KBM-7 (cell line): ENCODE data around the gene GRIN2A.
"Not testable (repeated sequence)": the region's sequence is repeated elsewhere in the genome, so short reads cannot be mapped to it uniquely, and the experiment has no call there.

Experiments
- DNase-seq: peaks from one replicate; pipeline ENCODE4 v3.0.0-alpha.2; 2015
- in situ Hi-C: fragments of 300-500 bp; cut with MboI; formaldehyde crosslinking; loops from 2 replicates; pipeline ENCODE4 v1.14.3; 2020; ENCODE audit warnings: low sequenced_read_pairs, low pct_unique_long_range_greater_than_20kb, mixed read lengths

GRIN2A gene

DNA sequence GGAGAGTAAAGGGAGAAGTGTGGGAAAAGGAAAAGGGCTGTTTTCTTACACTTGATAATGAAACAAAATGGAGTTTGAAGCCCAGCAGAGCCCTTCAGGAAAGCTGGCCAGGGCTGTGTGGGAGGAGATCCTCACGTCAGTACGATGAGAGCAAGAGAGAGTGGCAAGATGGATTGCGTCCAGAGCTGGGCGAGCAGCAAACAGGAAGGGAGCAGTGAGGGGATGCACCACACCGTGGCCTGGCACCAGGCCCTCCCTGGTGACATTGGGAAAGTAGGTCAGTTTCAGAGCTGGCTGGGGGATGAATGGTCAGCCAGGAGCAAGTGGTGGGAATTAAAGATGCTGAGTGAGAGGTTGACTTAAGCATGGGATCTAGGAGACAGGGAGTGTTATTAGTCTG is 273.6 kb downstream of the GRIN2A start:
- DNase-seq = no peak
- in situ Hi-C loops = no loop called here

DNA sequence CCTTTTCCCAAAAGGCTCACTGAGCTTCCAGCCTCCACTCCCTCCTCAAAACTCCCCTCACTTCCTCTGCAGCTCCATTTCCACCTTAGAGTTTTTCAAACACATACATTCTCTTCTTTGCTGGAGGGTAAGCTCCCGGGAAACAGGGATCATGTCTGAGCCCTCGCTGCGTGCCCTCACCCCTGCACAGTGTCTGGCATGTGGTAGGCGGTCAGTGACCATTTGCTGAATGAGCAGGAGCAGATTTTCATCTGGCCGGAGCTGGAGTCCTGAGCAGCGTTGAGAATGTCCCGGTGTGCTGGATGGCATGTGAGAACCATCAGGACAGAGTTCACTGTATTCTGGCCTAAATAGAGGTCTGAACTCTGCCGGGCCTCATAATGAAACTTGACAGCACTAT is 274.5 kb downstream of the GRIN2A start:
- no peak for DNase-seq
- in situ Hi-C loops = no loop called here

DNA sequence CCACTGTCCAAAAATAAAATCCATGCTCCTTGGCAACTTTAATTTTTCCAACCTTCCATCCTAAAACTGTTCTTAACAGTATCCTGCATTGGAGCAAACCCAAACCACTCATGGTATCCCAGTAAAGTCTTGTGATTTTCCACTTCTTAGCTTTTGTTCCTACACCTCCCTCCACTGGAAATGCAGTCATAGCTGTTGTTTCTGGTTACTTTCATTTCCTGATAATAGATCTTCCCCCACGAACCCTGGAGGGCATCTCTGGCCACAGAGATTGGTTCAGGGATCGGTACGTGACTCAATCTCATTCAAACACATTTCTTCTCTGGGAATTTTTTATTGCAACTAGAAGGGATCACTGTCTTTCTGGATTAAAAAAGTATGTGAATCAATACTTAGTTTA is 276.0 kb downstream of the GRIN2A start:
- in situ Hi-C loops = no loop called here
- no peak for DNase-seq

GRCh38 chr16:9904526-9904925 is 277.7 kb downstream of the GRIN2A start:
- DNase-seq = no peak
- in situ Hi-C loops = no loop called here

GRCh38 chr16:9900576-9900975 is 281.7 kb downstream of the GRIN2A start:
- in situ Hi-C loops = no loop called here
- no peak for DNase-seq

- DNase-seq = no peak
- in situ Hi-C loops = no loop called here
Observed at GRCh38 chr16:9898555-9898954, 283.7 kb downstream of the GRIN2A start.

DNA sequence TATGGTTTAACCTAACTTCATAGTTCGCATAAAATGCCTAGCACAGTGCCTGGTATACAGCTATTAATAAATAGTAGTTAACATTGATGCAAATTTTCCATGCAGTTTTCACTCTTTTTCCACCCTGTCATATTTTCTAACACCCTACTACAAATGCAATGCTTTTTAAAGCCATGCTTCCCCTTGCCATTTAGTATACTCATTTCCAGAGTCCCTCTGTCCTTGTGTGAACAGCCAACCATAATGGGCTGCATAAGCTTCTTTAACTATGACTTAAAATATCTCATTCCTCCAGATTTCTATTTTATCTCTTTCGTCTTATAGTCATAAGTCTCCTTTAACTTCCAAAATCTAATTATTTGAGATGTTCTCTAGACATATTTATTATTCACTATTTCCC is 284.1 kb downstream of the GRIN2A start:
- in situ Hi-C loops = no loop called here
- no peak for DNase-seq

- no peak for DNase-seq
- in situ Hi-C loops = no loop called here
Observed at GRCh38 chr16:9895817-9896216, 286.4 kb downstream of the GRIN2A start.

DNA sequence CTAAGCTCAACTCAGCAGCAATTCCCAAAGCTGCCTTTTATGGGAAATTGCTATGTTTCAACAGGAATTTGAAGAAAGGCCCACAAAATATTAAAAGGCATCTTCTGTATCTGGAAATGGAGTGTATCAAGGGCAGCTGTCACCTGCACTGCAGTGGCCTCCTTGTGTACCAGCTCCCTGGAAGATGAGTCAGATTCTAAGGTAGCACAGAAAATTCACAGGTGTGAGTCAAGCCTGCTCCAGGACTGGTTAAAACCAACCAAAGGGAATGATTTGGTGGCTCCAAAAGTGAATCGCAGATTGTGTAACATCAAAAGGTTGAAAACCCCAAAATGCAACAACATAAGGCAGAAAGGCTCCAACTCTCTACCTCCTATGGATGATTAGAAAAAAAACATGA is 296.4 kb downstream of the GRIN2A start:
- in situ Hi-C loops = no loop called here
- DNase-seq = no peak

DNA sequence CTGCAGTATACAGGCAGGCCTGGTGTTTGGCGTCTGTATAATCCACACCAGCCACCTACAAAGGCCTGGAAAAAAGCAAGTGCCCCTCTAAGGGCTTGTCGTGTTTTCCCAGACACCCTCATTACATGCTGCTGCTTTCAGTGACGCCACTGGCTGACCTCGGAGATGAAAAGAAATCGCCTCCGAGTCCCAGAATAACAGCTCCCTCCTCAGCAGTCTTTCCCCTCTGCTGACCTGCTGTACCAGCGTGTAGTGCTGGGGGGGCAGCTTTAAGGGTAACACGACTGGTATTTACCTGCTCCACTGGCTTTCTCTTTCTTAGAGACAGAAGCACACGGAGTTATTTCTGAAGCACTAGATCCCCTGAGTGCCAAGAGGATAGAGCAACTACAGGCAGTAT is 296.8 kb downstream of the GRIN2A start:
- in situ Hi-C loops = no loop called here

DNA sequence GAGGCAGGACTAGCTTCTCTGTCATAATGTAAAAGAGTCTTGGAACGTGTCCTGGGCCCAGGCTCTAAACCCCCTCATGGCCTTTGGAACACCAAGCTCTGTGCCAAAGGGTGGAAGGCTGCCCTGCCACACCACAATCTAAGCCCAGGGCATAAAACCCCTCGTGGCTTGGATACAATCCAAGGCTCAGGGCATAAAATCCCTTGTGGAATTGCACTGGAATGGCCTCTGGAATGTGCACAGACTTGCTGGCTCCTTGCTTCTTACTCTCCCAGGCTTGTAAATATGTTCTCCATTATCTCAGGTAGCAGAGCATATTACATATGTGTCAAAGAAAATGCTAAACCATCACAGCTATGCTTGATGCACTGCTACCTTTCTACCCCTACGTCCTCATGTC is 306.2 kb downstream of the GRIN2A start:
- DNase-seq = not testable (repeated sequence)

More for the DNA sequence above, 296.8 kb downstream of the GRIN2A start:
- DNase-seq = no peak

GRCh38 chr16:9874219-9874618 is 308.0 kb downstream of the GRIN2A start:
- no peak for DNase-seq
- in situ Hi-C loops = no loop called here

More for the DNA sequence above, 306.2 kb downstream of the GRIN2A start:
- in situ Hi-C loops = not testable (repeated sequence)

- in situ Hi-C loops = no loop called here
Observed at GRCh38 chr16:9870962-9871361, 311.3 kb downstream of the GRIN2A start.

DNA sequence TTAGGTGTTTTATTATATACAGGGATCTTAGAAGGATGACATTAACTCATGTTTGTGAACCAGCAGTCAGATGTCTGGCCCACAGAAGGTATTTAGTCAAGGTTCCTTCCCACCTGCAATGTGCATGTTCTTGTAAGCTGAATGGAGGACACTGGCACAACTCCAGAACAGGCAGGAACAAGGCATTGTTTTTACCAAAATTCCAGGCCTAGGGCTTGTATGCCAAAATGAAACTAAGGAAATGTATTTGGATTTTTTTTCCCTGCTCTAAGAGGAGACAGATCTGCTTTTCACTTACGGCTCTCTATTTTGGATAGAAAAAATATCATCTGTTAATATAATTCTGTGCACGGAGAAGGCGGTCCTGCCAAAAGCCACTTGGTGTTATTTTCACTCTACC is 312.5 kb downstream of the GRIN2A start:
- in situ Hi-C loops = no loop called here

More at GRCh38 chr16:9870962-9871361, 311.3 kb downstream of the GRIN2A start:
- no peak for DNase-seq

GRCh38 chr16:9868606-9869149 is 313.6 kb downstream of the GRIN2A start:
- in situ Hi-C loops = no loop called here

More for the DNA sequence above, 312.5 kb downstream of the GRIN2A start:
- DNase-seq = no peak

DNA sequence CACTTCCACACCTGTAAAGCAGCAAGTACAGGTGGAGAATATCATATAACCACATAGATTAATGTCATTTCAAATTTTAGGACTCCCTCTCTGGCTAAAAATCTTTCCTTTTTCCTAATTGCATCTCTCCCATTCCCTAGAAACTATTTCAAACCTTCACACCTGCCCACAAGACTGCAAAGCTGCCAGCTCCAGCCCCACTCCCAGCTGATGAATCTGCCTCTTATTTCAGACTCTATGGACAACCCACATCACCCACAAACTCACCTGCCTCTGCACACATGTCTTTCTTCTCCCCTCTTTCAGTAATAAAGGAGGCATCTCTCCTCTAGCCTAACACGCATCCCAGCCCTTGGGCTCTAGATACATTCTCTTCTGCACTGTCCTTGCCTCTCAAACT is 315.1 kb downstream of the GRIN2A start:
- no peak for DNase-seq
- in situ Hi-C loops = no loop called here

More at GRCh38 chr16:9868606-9869149, 313.6 kb downstream of the GRIN2A start:
- no peak for DNase-seq

GRCh38 chr16:9864461-9864860 is 317.8 kb downstream of the GRIN2A start:
- in situ Hi-C loops = no loop called here

GRCh38 chr16:9862327-9862726 is 319.9 kb downstream of the GRIN2A start:
- no peak for DNase-seq
- in situ Hi-C loops = no loop called here

More at GRCh38 chr16:9864461-9864860, 317.8 kb downstream of the GRIN2A start:
- DNase-seq = no peak

- DNase-seq = no peak
Observed at GRCh38 chr16:9860876-9861275, 321.4 kb downstream of the GRIN2A start.

DNA sequence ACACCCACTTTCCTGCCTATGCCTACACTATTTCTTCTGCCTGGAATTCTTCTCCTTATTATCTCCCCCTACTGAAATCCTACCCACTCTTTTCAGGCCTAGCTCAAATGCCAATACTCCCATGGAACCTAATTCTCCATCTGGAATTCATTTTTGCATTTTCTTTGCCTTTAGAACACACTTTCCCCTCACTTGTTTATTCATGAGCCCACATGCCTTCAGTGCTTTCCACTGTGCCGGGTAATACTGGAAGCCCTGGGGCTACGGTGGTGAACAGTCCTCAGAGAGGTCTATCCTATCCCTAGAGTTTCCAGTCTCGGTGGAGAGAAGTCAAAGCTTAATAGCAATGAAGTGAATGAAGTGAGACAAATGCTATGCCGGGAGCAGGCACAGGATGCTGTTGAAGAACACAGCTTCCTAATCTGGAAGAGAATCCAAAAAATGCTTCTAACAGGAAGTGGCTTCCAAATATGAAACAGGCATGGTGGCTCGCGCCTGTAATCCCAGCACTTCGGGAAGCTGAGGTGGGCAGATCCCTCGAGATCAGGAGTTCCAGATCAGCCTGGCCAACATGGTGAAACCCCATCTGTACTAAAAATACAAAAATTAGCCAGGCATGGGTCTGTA is 322.4 kb downstream of the GRIN2A start:
- in situ Hi-C loops = no loop called here
- no peak for DNase-seq

More at GRCh38 chr16:9860876-9861275, 321.4 kb downstream of the GRIN2A start:
- in situ Hi-C loops = no loop called here

- DNase-seq = no peak
- in situ Hi-C loops = no loop called here
Observed at GRCh38 chr16:9854675-9855074, 327.6 kb downstream of the GRIN2A start.
